Stimulated activated CD4-positive, alpha-beta T cell treated with anti-CD3 and anti-CD28 coated beads, Interleukin-4, amount 100 ng/mL, for 48 hours (primary cell): ENCODE measurements around the gene PKD2L1.
"Not testable (repeated sequence)": the region's sequence is repeated elsewhere in the genome, so short reads cannot be mapped to it uniquely, and the experiment has no call there.

ENCODE experiments used
- DNase-seq, 2 donors: peaks; one replicate each; pipeline ENCODE4 v3.0.0-alpha.2; 2020; ENCODE audit warnings: low read depth in 2 of 2

PKD2L1 gene

GRCh38 chr10:100333661-100334440 is 3.8 kb upstream of the PKD2L1 start:
- no peak for DNase-seq

GRCh38 chr10:100333106-100333505 is 3.1 kb upstream of the PKD2L1 start:
- no peak for DNase-seq

GRCh38 chr10:100328198-100328597 is 1.8 kb downstream of the PKD2L1 start:
- no peak for DNase-seq

GRCh38 chr10:100327718-100328009 is 2.4 kb downstream of the PKD2L1 start:
- DNase-seq, result no peak

- DNase-seq, result no peak
Measured at GRCh38 chr10:100327007-100327717, 2.9 kb downstream of the PKD2L1 start.

GRCh38 chr10:100325158-100325557 is 4.9 kb downstream of the PKD2L1 start:
- DNase-seq, result no peak

- no peak for DNase-seq
Measured at GRCh38 chr10:100319707-100320402, 10.2 kb downstream of the PKD2L1 start.

- no peak for DNase-seq
Measured at GRCh38 chr10:100318207-100318606, 11.8 kb downstream of the PKD2L1 start.

GRCh38 chr10:100315615-100316014 is 14.4 kb downstream of the PKD2L1 start:
- no peak for DNase-seq

- DNase-seq, result no peak
Measured at GRCh38 chr10:100311298-100311697, 18.7 kb downstream of the PKD2L1 start.

GRCh38 chr10:100307684-100308083 is 22.3 kb downstream of the PKD2L1 start:
- no peak for DNase-seq

- DNase-seq, result no peak
Measured at GRCh38 chr10:100306861-100307260, 23.2 kb downstream of the PKD2L1 start.

- DNase-seq, result no peak
Measured at GRCh38 chr10:100304414-100304813, 25.6 kb downstream of the PKD2L1 start.

- no peak for DNase-seq
Measured at GRCh38 chr10:100303724-100304319, 26.2 kb downstream of the PKD2L1 start.

- DNase-seq, result not testable (repeated sequence)
Measured at GRCh38 chr10:100301123-100301522, 28.9 kb downstream of the PKD2L1 start.

GRCh38 chr10:100297242-100297641 is 32.8 kb downstream of the PKD2L1 start:
- no peak for DNase-seq

GRCh38 chr10:100293066-100293465 is 37.0 kb downstream of the PKD2L1 start:
- no peak for DNase-seq

GRCh38 chr10:100292300-100292699 is 37.7 kb downstream of the PKD2L1 start:
- not testable (repeated sequence) for DNase-seq

- DNase-seq, result no peak
Measured at GRCh38 chr10:100291356-100291755, 38.7 kb downstream of the PKD2L1 start.

- no peak for DNase-seq
Measured at GRCh38 chr10:100289641-100290040, 40.4 kb downstream of the PKD2L1 start.

GRCh38 chr10:100288196-100288595 is 41.8 kb downstream of the PKD2L1 start:
- no peak for DNase-seq

- DNase-seq, result no peak
Measured at GRCh38 chr10:100287756-100288155, 42.3 kb downstream of the PKD2L1 start.
